HepG2 (cell line): ENCODE measurements around the gene EIF2S2. TPM values are rescaled to one million over a fixed set of nuclear protein-coding genes. Genes with fewer than 3 reads are reported as not detected.
A peak's percentile ranks its signal among the peaks of the same experiment; 100 is the strongest.

Experiments used
- ATAC-seq: fragments of 200-7000 bp; cut with Tn5 transposase; 3 replicates; pipeline ENCODE4 v1.9.1; 2020; ENCODE audit warnings: mild to moderate bottlenecking, moderate library complexity
- BruUV-seq: library from RNA; stranded (reverse); fragments of 400-500 nt; replicated peaks from 2 replicates; lab custom pipeline; 2021; lab: Mats Ljungman, UMichigan
- CTCF ChIA-PET: fragments of 300-600 bp; formaldehyde crosslinking; extraction: SDS; loops from one replicate; lab custom pipeline; 2021; ENCODE audit warnings: low total read pairs, inconsistent platforms, low intra/inter-chr PET ratio; lab: Yijun Ruan, JAX
- POLR2A ChIA-PET: fragments of 350-600 bp; sonication (Branson Sonifier 250); formaldehyde crosslinking; loops from one replicate; lab custom pipeline; 2020; ENCODE audit warnings: antibody characterized with exemption, inconsistent platforms; lab: Yijun Ruan, JAX
- DNase-seq: peaks from one replicate; pipeline ENCODE4 v3.0.0-alpha.2; 2015; ENCODE audit warnings: low spot score
- FAIRE-seq: peaks from 3 replicates; lab custom pipeline; 2011; peaks lifted over from hg19 to GRCh38; lab: Jason Lieb, UNC
- H2AFZ ChIP-seq: one replicate; pipeline ENCODE4 v1.6.1; 2011; ENCODE audit warnings: low read length, inconsistent platforms
- H3K27ac ChIP-seq: fragments of 300-600 bp; 3 replicates; pipeline ENCODE4 v1.8.0; 2011; ENCODE audit warnings: mixed run types, mild to moderate bottlenecking, mixed read lengths, low read length, inconsistent platforms; ENCODE audit not compliant: insufficient read depth; ENCODE audit errors: extremely low read length
- H3K27me3 ChIP-seq, 2 experiments: fragments of 200-600 bp in 1 of 2; 2 replicates in 1 of 2; 3 replicates in 1 of 2; pipeline versions ENCODE4 v1.6.0 to v1.8.0; 2011; ENCODE audit warnings: low read length in 2 of 2, mild to moderate bottlenecking in 2 of 2, moderate library complexity in 2 of 2, inconsistent platforms in 1 of 2; ENCODE audit not compliant: insufficient read depth in 2 of 2, control insufficient read depth in 1 of 2
- H3K36me3 ChIP-seq, 2 experiments: fragments of 200-600 bp in 1 of 2; replicated peaks in 1 of 2; 2 replicates in 1 of 2; 3 replicates in 1 of 2; pipeline versions ENCODE4 v1.5.1 to v1.8.0; 2011; ENCODE audit warnings: low read length in 2 of 2, inconsistent platforms in 1 of 2; ENCODE audit not compliant: insufficient read depth in 2 of 2, control insufficient read depth in 1 of 2
- H3K4me1 ChIP-seq: 2 replicates; pipeline ENCODE4 v1.5.1; 2012; ENCODE audit warnings: low read length, inconsistent platforms; ENCODE audit not compliant: insufficient read depth
- H3K4me2 ChIP-seq: 2 replicates; pipeline ENCODE4 v1.6.0; 2011; ENCODE audit warnings: low read depth, low read length, inconsistent platforms
- H3K4me3 ChIP-seq, 3 experiments: fragments of 200-600 bp in 1 of 3; sonication (generic), shearing (Covaris generic) in 1 of 3; replicated peaks in 1 of 3; 2 replicates each; pipeline ENCODE4 v1.5.1; 2011 to 2016; ENCODE audit warnings: low read length in 3 of 3, inconsistent platforms in 2 of 3, low read depth in 2 of 3, mild to moderate bottlenecking in 2 of 3, control low read depth in 1 of 3, mixed read lengths in 1 of 3; ENCODE audit not compliant: insufficient read depth in 1 of 3
- H3K79me2 ChIP-seq: one replicate; pipeline ENCODE4 v1.6.1; 2011; ENCODE audit warnings: low read length, inconsistent platforms; ENCODE audit not compliant: insufficient read depth
- H3K9ac ChIP-seq: 2 replicates; pipeline ENCODE4 v1.6.0; 2011; ENCODE audit warnings: mild to moderate bottlenecking, low read depth, low read length, inconsistent platforms; ENCODE audit not compliant: insufficient read depth
- H3K9me3 ChIP-seq: 2 replicates; pipeline ENCODE4 v1.5.1; 2012; ENCODE audit warnings: mild to moderate bottlenecking, low read length
- H4K20me1 ChIP-seq: 2 replicates; pipeline ENCODE4 v1.6.0; 2011; ENCODE audit warnings: inconsistent platforms, mild to moderate bottlenecking, low read length, moderate library complexity; ENCODE audit not compliant: insufficient read depth
- BCL6 ChIP-seq: IDR thresholded peaks from 2 replicates; pipeline ENCODE4 v1.6.1; 2016; ENCODE audit warnings: missing genetic modification reagents, missing compliant biosample characterization
- NRL ChIP-seq: sonication (generic); formaldehyde crosslinking; IDR thresholded peaks from 2 replicates; pipeline ENCODE4 v1.5.0; 2020; ENCODE audit warnings: missing genetic modification reagents, mild to moderate bottlenecking, moderate library complexity, borderline replicate concordance
- POGZ ChIP-seq: sonication (generic); formaldehyde crosslinking; IDR thresholded peaks from 2 replicates; pipeline ENCODE4 v1.4.0; 2020; ENCODE audit warnings: mild to moderate bottlenecking, missing genetic modification reagents
- SAFB2 ChIP-seq: sonication (generic); formaldehyde crosslinking; IDR thresholded peaks from 2 replicates; pipeline ENCODE4 v1.5.1; 2020; ENCODE audit warnings: missing genetic modification reagents, low read depth, mild to moderate bottlenecking, borderline replicate concordance
- SNAPC5 ChIP-seq: sonication (generic); formaldehyde crosslinking; IDR thresholded peaks from 2 replicates; pipeline ENCODE4 v1.8.1; 2023; ENCODE audit warnings: mild to moderate bottlenecking, missing genetic modification reagents, borderline replicate concordance
- SOX5 ChIP-seq: IDR thresholded peaks from 2 replicates; pipeline ENCODE4 v1.6.1; 2016; ENCODE audit warnings: borderline replicate concordance
- TERF1 ChIP-seq: sonication (generic); formaldehyde crosslinking; IDR thresholded peaks from 2 replicates; pipeline ENCODE4 v1.8.0; 2022; ENCODE audit warnings: mild to moderate bottlenecking, missing genetic modification reagents, moderate library complexity
- ZBTB21 ChIP-seq: sonication (generic); formaldehyde crosslinking; IDR thresholded peaks from 2 replicates; pipeline ENCODE4 v1.4.0; 2020; ENCODE audit warnings: missing genetic modification reagents
- ZNF337 ChIP-seq: sonication (generic); formaldehyde crosslinking; IDR thresholded peaks from 2 replicates; pipeline ENCODE4 v1.5.1; 2020; ENCODE audit warnings: missing genetic modification reagents, low read depth, mild to moderate bottlenecking, borderline replicate concordance
- WGBS: methylation state at CpG from one replicate; pipeline ENCODE4 v1.1.6; 2017; ENCODE audit warnings: low lambda C conversion rate; 5-methylcytosine and 5-hydroxymethylcytosine counted together
- in situ Hi-C: cut with HindIII; loops from 2 replicates; pipeline ENCODE4 v1.10.0; 2017; ENCODE audit warnings: low pct_unique_long_range_greater_than_20kb; ENCODE audit not compliant: extremely low pct_ligation_motif_present
- intact Hi-C: fragments of 100-400 bp; cut with micrococcal nuclease; formaldehyde crosslinking; loops from one replicate; pipeline ENCODE4 v1.10.0; 2022; ENCODE audit not compliant: unreplicated experiment
- polyA plus RNA-seq, 8 experiments: library from polyadenylated mRNA; depleted of rRNA in 3 of 8; stranded (reverse) in 7 of 8; unstranded in 1 of 8; fragments of >200 nt; fragmentation: Illumina TruSeq in 4 of 8; extraction: Trizol in 4 of 8; gene quantifications; 2 replicates each; pipeline versions ENCODE4 v1.2.1 to v1.2.3, GENCODE V29; 2011 to 2016; ENCODE audit warnings: low read depth in 4 of 8, missing spikeins in 1 of 8, mixed read lengths in 1 of 8; ENCODE audit not compliant: insufficient read depth in 1 of 8
- total RNA-seq, 5 experiments: library from RNA; depleted of rRNA; stranded (reverse); fragments of >200 nt; fragmentation: Illumina TruSeq; extraction: Trizol; gene quantifications; 2 replicates each; pipeline ENCODE4 v1.2.3, GENCODE V29; 2016; ENCODE audit warnings: low read depth in 1 of 5
- TF ChIP-seq, protein P1 (sequence below): IDR thresholded peaks from 2 replicates; pipeline ENCODE4 v1.6.1; 2016; ENCODE audit warnings: low read depth, control low read depth
- TF ChIP-seq, protein P2 (sequence below): IDR thresholded peaks from 2 replicates; pipeline ENCODE4 v1.6.1; 2016; ENCODE audit warnings: low read depth
- TF ChIP-seq, protein P3 (sequence below): sonication (generic); formaldehyde crosslinking; IDR thresholded peaks from 2 replicates; pipeline ENCODE4 v1.5.1; 2020; ENCODE audit warnings: mild to moderate bottlenecking, missing genetic modification reagents, borderline replicate concordance

Gene EIF2S2
- total and polyA plus RNA-seq, 2 of the 13 experiments (the other 11 are each of a cell fraction or from before 2014, with no cell fraction given) = 126 to 213 TPM

- TF ChIP-seq SOX5 (CRISPR knock-in tag) (no peak), ZBTB21 (no peak), SAFB2 (CRISPR knock-in tag) (no peak), NRL (CRISPR knock-in tag) (no peak), ZNF337 (CRISPR knock-in tag) (no peak), BCL6 (CRISPR knock-in tag) (no peak)
- TF ChIP-seq, protein P1, sequence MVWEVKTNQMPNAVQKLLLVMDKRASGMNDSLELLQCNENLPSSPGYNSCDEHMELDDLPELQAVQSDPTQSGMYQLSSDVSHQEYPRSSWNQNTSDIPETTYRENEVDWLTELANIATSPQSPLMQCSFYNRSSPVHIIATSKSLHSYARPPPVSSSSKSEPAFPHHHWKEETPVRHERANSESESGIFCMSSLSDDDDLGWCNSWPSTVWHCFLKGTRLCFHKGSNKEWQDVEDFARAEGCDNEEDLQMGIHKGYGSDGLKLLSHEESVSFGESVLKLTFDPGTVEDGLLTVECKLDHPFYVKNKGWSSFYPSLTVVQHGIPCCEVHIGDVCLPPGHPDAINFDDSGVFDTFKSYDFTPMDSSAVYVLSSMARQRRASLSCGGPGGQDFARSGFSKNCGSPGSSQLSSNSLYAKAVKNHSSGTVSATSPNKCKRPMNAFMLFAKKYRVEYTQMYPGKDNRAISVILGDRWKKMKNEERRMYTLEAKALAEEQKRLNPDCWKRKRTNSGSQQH (CRISPR knock-in tag) = no peak
- TF ChIP-seq, all 625 proteins: peak for 0
These were observed 38.4 kb upstream of the EIF2S2 start (continued) for GRCh38 chr20:34150306-34151000.

DNA sequence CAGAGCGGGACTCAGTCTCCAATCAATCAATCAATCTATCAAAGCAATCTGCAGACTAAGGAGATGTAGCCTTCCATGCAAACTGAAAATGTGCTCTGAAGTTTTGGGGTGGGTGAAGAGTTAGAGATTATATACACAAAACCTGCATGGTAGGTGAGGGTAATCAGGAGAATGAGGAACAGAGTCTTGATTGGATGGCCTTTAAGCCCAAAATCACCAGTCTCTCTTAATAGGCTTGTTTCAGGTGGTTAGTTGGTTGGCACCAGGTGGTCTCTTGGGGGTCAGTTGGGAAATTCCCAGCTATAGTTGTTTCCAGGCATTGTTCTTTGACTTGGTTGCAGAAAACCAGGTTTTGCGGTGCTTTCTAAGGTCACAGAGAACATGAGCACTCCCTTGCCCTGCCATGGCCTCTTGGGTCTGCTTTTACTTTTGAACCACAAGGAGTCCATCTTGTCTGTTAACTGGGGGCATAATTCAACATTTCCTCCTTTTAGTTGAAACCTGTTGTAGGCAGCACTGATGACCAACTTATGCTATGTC lies 33.3 kb upstream of the EIF2S2 start:
- no peak for TF ChIP-seq TERF1 (CRISPR knock-in tag)
- no peak for TF ChIP-seq SNAPC5 (CRISPR knock-in tag)
- TF ChIP-seq, protein P2, sequence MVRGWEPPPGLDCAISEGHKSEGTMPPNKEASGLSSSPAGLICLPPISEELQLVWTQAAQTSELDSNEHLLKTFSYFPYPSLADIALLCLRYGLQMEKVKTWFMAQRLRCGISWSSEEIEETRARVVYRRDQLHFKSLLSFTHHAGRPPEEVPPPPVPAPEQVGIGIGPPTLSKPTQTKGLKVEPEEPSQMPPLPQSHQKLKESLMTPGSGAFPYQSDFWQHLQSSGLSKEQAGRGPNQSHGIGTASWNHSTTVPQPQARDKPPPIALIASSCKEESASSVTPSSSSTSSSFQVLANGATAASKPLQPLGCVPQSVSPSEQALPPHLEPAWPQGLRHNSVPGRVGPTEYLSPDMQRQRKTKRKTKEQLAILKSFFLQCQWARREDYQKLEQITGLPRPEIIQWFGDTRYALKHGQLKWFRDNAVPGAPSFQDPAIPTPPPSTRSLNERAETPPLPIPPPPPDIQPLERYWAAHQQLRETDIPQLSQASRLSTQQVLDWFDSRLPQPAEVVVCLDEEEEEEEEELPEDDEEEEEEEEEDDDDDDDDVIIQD = no peak
- TF ChIP-seq POGZ (CRISPR knock-in tag) = no peak
- TF ChIP-seq, protein P3, sequence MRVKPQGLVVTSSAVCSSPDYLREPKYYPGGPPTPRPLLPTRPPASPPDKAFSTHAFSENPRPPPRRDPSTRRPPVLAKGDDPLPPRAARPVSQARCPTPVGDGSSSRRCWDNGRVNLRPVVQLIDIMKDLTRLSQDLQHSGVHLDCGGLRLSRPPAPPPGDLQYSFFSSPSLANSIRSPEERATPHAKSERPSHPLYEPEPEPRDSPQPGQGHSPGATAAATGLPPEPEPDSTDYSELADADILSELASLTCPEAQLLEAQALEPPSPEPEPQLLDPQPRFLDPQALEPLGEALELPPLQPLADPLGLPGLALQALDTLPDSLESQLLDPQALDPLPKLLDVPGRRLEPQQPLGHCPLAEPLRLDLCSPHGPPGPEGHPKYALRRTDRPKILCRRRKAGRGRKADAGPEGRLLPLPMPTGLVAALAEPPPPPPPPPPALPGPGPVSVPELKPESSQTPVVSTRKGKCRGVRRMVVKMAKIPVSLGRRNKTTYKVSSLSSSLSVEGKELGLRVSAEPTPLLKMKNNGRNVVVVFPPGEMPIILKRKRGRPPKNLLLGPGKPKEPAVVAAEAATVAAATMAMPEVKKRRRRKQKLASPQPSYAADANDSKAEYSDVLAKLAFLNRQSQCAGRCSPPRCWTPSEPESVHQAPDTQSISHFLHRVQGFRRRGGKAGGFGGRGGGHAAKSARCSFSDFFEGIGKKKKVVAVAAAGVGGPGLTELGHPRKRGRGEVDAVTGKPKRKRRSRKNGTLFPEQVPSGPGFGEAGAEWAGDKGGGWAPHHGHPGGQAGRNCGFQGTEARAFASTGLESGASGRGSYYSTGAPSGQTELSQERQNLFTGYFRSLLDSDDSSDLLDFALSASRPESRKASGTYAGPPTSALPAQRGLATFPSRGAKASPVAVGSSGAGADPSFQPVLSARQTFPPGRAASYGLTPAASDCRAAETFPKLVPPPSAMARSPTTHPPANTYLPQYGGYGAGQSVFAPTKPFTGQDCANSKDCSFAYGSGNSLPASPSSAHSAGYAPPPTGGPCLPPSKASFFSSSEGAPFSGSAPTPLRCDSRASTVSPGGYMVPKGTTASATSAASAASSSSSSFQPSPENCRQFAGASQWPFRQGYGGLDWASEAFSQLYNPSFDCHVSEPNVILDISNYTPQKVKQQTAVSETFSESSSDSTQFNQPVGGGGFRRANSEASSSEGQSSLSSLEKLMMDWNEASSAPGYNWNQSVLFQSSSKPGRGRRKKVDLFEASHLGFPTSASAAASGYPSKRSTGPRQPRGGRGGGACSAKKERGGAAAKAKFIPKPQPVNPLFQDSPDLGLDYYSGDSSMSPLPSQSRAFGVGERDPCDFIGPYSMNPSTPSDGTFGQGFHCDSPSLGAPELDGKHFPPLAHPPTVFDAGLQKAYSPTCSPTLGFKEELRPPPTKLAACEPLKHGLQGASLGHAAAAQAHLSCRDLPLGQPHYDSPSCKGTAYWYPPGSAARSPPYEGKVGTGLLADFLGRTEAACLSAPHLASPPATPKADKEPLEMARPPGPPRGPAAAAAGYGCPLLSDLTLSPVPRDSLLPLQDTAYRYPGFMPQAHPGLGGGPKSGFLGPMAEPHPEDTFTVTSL (CRISPR knock-in tag) = 0 out of 2 replicates have a peak, but pooled peaks have one; percentile 22
- TF ChIP-seq, all 625 proteins: peak for 1
- Histone ChIP-seq H3K4me3 (no peak overlapping the region), H2AFZ (no peak overlapping the region), H3K9me3 (no peaks in the 10 kb centered on the region), H3K27ac (no peak overlapping the region), H3K4me1 (peaks cover 20% of the 10 kb centered on the region), H3K4me2 (no peak overlapping the region), H3K27me3 (no peaks in the 10 kb centered on the region), H3K36me3 (no peaks in the 10 kb centered on the region), H3K79me2 (no peaks in the 10 kb centered on the region), H3K9ac (no peak overlapping the region), H4K20me1 (no peaks in the 10 kb centered on the region)
- no peak for ATAC-seq
- no peak for DNase-seq
- in situ Hi-C loops (no loop called here), intact Hi-C loops (no loop called here)
- FAIRE-seq = no peak
- no TSS peak for BruUV-seq
- ChIA-PET POLR2A (no interaction called here), CTCF (no interaction called here)
- WGBS = 89% methylated on average over 2 of the region's 2 CpGs
